DMS114 treated with DMSO at 0.1 percent for 48 hours (cell line): ENCODE results near the gene DDC.
"Not testable (repeated sequence)": the region's sequence is repeated elsewhere in the genome, so short reads cannot be mapped to it uniquely, and the experiment has no call there.

Experiments used
- DNase-seq: peaks from one replicate; lab custom pipeline; 2025; ENCODE audit not compliant: unreplicated experiment; lab: John Stamatoyannopoulos, UW

Gene DDC

GRCh38 chr7:50590535-50590934 is 25.3 kb upstream of the DDC start:
- no peak for DNase-seq

- no peak for DNase-seq
These were observed 24.2 kb upstream of the DDC start for GRCh38 chr7:50589364-50589763.

GRCh38 chr7:50588937-50589336 is 23.7 kb upstream of the DDC start:
- no peak for DNase-seq

GRCh38 chr7:50587737-50588136 is 22.5 kb upstream of the DDC start:
- no peak for DNase-seq

- DNase-seq = no peak
These were observed 19.7 kb upstream of the DDC start for GRCh38 chr7:50584793-50585408.

- DNase-seq = no peak
These were observed 19.2 kb upstream of the DDC start for GRCh38 chr7:50584386-50584785.

- DNase-seq = not testable (repeated sequence)
These were observed 18.1 kb upstream of the DDC start for GRCh38 chr7:50583295-50583694.

GRCh38 chr7:50582271-50582670 is 17.1 kb upstream of the DDC start:
- DNase-seq = not testable (repeated sequence)

GRCh38 chr7:50580666-50581065 is 15.5 kb upstream of the DDC start:
- DNase-seq = not testable (repeated sequence)

- no peak for DNase-seq
These were observed 14.9 kb upstream of the DDC start for GRCh38 chr7:50580057-50580456.

- not testable (repeated sequence) for DNase-seq
These were observed 12.9 kb upstream of the DDC start for GRCh38 chr7:50578105-50578504.

- DNase-seq = no peak
These were observed 12.4 kb upstream of the DDC start for GRCh38 chr7:50577569-50577968.

GRCh38 chr7:50576388-50576787 is 11.2 kb upstream of the DDC start:
- not testable (repeated sequence) for DNase-seq

- no peak for DNase-seq
These were observed 2.6 kb upstream of the DDC start for GRCh38 chr7:50567715-50568261.

GRCh38 chr7:50565977-50566376 is 772 bp upstream of the DDC start:
- DNase-seq = no peak

GRCh38 chr7:50565559-50565916 is 333 bp upstream of the DDC start:
- no peak for DNase-seq

GRCh38 chr7:50564171-50564570 is 1.0 kb downstream of the DDC start:
- no peak for DNase-seq

- DNase-seq = no peak
These were observed 3.1 kb downstream of the DDC start for GRCh38 chr7:50562136-50562535.

- no peak for DNase-seq
These were observed 4.3 kb downstream of the DDC start for GRCh38 chr7:50560865-50561351.

GRCh38 chr7:50559881-50560280 is 5.3 kb downstream of the DDC start:
- no peak for DNase-seq

GRCh38 chr7:50558294-50559053 is 6.7 kb downstream of the DDC start:
- DNase-seq = no peak

GRCh38 chr7:50557099-50557498 is 8.1 kb downstream of the DDC start:
- no peak for DNase-seq
